GM12891 (cell line): ENCODE data around the gene INSYN1.
"Not testable (repeated sequence)": the region's sequence is repeated elsewhere in the genome, so short reads cannot be mapped to it uniquely, and the experiment has no call there.

ENCODE experiments used
- DNase-seq: peaks from one replicate; pipeline ENCODE4 v3.0.0; 2011; ENCODE audit warnings: low spot score; ENCODE audit not compliant: insufficient read length
- FAIRE-seq: peaks from 2 replicates; lab custom pipeline; 2011; peaks lifted over from hg19 to GRCh38; lab: Jason Lieb, UNC
- PAX5 ChIP-seq: IDR thresholded peaks from 2 replicates; pipeline ENCODE4 v1.6.1; 2011; ENCODE audit warnings: low read length, moderate library complexity, mild to moderate bottlenecking; ENCODE audit not compliant: insufficient read depth, severe bottlenecking
- POLR2A ChIP-seq: IDR thresholded peaks from 2 replicates; pipeline ENCODE4 v1.6.1; 2011; ENCODE audit warnings: low read depth, low read length, control low read depth
- POLR2AphosphoS5 ChIP-seq: IDR thresholded peaks from 2 replicates; pipeline ENCODE4 v1.6.1; 2011; ENCODE audit warnings: low read depth, low read length, control low read depth
- POU2F2 ChIP-seq: IDR thresholded peaks from 2 replicates; pipeline ENCODE4 v1.6.1; 2011; ENCODE audit warnings: low read depth, mild to moderate bottlenecking, control low read depth, low read length, moderate library complexity
- SPI1 ChIP-seq: IDR thresholded peaks from 2 replicates; pipeline ENCODE4 v1.6.1; 2011; ENCODE audit warnings: low read depth, low read length, control low read depth
- TAF1 ChIP-seq: IDR thresholded peaks from 2 replicates; pipeline ENCODE4 v1.6.1; 2011; ENCODE audit warnings: low read depth, low read length, control low read depth

The INSYN1 gene

DNA sequence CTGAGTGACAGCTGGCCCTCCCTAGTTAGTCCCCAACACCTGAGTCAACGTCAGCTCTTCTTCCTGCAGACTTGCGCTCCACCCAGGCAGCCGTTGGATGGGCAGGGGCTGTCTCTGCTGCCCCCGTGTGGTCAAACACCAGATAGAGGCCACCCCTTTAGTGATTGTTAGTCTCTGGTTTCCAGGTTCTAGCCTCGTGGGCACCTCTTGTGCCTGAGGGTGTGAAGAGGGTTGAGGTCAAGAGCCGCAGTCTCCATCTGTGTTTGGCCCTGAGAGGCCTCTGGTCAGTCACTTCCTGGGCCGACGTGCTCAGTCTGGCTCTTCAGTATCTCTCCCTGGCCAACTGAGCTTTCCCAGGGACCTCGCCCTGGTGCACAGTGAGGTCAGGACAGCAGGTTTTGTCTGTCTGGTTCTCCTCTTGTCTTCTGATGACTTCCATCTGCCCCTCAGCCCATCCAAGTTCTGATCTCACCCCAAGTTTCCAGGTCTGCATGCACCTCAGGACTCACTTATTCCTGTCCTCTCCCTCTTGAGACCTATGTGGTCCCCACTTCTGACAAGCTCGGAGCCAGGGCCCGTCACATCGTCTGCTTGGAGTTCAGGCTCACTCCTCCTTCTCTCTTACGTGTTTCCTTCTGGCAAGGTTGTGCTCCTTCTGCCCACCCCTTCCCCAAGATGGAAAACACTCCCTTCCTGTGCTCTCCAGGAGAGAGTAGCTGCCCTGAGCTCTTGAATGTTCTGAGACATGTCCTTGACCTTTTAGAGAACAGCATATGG, 48.1 kb downstream of the INSYN1 start:
- TF ChIP-seq TAF1 (no peak), PAX5 (no peak), SPI1 (no peak), POLR2AphosphoS5 (no peak), POLR2A (no peak), POU2F2 (no peak)

DNA sequence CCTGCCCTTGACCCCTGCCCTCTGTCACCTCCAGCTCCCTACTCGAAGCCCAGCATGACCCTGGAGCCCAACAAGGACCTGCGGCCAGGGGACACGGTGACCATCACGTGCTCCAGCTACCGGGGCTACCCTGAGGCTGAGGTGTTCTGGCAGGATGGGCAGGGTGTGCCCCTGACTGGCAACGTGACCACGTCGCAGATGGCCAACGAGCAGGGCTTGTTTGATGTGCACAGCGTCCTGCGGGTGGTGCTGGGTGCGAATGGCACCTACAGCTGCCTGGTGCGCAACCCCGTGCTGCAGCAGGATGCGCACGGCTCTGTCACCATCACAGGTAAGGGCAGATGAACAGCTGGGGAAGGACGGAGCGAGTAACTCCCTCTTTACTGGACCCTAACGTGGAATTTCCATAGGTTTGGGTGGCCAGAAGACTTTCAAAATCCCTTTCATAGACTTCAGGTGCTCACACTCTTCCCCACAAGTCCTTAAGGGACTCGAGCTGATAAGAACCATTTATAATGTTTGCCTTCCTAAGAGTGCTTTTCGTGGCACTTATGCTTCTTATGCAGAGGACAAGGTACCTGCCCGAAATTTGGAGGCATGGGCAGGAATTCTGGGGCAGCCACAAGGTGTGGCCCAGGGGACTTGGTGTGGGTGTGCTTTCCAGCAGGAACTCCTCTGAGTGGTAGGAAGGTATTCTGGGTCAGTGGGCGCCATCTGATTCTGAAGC, 48.8 kb downstream of the INSYN1 start:
- peak; percentile 89 for FAIRE-seq
- DNase-seq = not testable (repeated sequence)

More for the DNA sequence above, 48.1 kb downstream of the INSYN1 start:
- FAIRE-seq (peak; percentile 82), DNase-seq (peak; percentile 72)

DNA sequence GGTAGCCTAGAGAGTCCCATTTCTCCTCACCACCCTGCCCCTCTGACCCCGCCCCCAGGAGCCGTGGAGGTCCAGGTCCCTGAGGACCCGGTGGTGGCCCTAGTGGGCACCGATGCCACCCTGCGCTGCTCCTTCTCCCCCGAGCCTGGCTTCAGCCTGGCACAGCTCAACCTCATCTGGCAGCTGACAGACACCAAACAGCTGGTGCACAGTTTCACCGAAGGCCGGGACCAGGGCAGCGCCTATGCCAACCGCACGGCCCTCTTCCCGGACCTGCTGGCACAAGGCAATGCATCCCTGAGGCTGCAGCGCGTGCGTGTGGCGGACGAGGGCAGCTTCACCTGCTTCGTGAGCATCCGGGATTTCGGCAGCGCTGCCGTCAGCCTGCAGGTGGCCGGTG, 49.5 kb downstream of the INSYN1 start:
- FAIRE-seq, DNase-seq: not testable (repeated sequence)

DNA sequence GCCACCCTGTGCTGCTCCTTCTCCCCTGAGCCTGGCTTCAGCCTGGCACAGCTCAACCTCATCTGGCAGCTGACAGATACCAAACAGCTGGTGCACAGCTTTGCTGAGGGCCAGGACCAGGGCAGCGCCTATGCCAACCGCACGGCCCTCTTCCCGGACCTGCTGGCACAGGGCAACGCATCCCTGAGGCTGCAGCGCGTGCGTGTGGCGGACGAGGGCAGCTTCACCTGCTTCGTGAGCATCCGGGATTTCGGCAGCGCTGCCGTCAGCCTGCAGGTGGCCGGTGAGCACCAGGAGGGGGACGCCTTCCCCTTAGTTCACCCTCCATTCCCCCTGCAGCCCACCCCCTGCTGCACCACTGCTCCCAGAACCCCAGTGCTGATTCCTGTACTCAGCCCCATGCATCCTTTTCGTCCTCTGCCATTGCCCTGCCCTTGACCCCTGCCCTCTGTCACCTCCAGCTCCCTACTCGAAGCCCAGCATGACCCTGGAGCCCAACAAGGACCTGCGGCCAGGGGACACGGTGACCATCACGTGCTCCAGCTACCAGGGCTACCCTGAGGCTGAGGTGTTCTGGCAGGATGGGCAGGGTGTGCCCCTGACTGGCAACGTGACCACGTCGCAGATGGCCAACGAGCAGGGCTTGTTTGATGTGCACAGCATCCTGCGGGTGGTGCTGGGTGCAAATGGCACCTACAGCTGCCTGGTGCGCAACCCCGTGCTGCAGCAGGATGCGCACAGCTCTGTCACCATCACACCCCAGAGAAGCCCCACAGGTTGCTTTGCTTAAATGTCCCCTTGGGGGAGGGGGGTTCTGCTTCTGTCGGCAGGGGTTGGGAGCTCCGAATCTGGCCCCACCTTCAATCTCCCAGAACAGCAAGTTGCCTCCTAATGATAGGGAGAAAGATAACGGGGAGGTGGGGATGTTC, 50.6 kb downstream of the INSYN1 start:
- DNase-seq, FAIRE-seq: not testable (repeated sequence)

DNA sequence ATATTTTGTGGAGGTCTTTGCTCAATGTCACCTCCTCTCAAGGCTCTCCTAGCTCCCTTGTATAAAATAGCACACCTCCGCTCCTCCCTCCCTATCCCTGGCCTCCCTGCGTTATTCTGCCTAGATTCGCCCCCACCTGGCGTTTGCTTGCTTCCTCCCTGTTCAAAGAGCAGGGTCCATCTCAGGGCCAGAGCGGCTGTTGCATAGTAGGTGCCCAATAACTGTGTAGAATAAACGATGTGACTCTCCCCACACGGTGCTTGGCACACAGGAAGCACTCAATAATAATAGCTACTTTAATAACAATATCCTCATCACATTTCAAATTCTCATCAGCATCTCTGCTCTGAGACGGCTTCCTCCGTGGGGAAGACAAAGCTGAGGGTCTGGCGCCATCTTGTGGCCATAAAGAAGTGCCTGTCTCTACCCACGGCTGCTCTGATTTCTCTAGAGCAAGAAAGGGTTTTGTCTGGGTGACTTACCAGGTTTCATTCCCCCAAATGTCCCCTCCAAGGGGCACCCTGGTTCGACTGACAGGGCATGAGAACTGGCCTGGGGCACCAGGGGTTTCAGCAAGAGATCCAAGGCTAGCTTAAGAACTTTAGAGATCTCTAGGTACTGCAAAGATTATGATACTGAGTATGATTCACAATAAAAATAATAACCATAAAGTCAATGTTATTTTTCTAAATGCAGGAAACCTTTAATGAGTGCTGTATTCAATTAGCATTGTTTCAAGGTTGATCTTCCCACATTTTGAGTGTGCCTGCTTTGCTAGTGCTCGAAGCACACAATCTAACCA, 52.9 kb downstream of the INSYN1 start:
- DNase-seq (peak; percentile 63), FAIRE-seq (peak; percentile 58)
- no peak for TF ChIP-seq TAF1
- TF ChIP-seq SPI1 = no peak
- no peak for TF ChIP-seq POLR2A
- TF ChIP-seq PAX5 = no peak
- no peak for TF ChIP-seq POLR2AphosphoS5
- TF ChIP-seq POU2F2 = no peak

DNA sequence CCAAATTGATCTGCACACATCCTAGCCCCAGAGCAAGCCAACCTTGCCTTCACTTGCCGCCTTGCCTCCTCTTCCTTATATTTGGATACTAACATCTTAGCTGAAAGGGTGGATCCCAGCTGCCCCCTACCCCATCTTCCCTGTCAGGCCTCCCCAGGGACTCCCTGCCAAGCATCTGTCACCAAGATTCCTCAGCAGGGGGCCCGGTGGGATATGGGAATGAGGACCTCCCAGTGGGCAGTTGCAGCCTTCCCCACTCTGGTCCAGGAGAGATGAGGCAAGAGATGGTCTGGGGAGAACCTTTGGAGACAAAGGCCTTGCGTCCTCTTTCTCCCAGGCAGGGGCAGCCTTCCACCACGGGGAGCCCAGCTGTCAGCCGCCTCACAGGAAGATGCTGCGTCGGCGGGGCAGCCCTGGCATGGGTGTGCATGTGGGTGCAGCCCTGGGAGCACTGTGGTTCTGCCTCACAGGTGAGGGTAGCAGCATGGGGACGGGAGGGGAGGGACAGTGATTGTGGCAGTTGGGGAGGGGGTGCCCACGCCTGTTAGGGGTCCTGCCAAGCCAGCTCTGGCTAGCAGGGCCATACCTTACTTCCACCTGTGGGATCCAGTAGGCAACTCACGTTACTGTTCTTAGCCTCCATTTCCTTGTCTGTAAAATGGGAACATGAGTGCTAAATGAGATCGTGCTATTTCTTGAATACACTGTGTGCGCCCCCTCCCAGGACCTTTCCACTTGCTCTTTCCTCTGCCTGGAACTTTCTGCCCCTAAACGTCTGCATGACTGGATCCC, 53.7 kb downstream of the INSYN1 start:
- no peak for FAIRE-seq
- DNase-seq = no peak
- TF ChIP-seq POLR2AphosphoS5 (no peak), TAF1 (no peak), PAX5 (no peak), SPI1 (no peak), POU2F2 (no peak), POLR2A (no peak)

DNA sequence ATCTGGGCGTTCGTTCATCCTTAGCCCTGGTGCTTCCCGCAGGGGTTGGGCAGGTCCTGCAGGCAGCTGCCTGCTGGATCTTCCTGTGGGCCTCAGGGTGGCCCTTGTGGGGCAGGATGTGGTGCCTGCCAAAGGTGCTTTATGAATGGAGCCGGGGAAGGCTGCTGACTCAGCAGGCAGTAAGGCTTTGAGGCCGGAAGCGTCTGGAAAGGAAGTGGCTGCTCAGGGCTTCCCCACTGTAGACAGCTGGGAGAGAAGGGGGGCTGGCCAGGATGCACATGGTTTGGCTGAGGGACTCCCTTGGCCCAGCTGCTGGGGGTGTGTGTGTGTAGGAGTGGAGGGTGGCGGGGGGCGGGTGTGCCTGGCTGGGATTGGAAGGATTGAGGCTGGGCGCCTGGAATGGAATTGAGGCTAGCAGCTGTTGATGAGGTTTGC, 56.1 kb downstream of the INSYN1 start:
- FAIRE-seq = peak; percentile 70
- peak; percentile 61 for DNase-seq
- TF ChIP-seq POLR2A (no peak), POLR2AphosphoS5 (no peak), TAF1 (no peak), SPI1 (peak; percentile 68)

DNA sequence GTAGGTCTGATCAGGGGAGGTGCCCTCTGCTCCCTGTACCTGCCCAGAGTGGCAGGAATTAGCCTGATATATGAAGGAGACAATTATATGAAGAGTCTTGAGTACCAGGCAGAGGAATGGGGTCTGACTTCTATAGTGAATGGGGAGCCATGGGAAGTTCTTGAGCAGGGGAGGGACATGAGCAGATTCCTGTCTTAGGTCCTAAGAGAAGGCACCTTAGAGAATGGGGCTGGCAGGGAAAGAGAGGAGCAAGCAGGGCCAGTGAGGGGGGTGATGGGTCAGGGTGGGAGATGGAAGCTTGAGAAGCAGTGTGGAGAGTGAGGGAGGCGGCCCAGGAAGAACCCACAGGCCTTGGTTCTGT, 56.5 kb downstream of the INSYN1 start:
- TF ChIP-seq POU2F2 (no peak), SPI1 (no peak), POLR2AphosphoS5 (no peak), POLR2A (no peak), TAF1 (no peak), PAX5 (no peak)
- no peak for FAIRE-seq

More for the DNA sequence above, 56.5 kb downstream of the INSYN1 start:
- no peak for DNase-seq
